ENCODE data around the gene KLK2.

The KLK2 gene

DNA sequence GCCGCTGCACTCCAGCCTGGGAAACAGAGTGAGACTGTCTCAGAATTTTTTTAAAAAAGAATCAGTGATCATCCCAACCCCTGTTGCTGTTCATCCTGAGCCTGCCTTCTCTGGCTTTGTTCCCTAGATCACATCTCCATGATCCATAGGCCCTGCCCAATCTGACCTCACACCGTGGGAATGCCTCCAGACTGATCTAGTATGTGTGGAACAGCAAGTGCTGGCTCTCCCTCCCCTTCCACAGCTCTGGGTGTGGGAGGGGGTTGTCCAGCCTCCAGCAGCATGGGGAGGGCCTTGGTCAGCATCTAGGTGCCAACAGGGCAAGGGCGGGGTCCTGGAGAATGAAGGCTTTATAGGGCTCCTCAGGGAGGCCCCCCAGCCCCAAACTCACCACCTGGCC is at the start of gene KLK2:
TSS of gene KLK2 (plus strand) at position 384 of the 400 bp plus-strand sequence. CDS start 35 bp downstream, outside the sequence.
- H3K27ac ChIP-seq (ENCODE audit: low read depth, low read length), result no peak within 1 kb of the TSS
- H3K4me3 ChIP-seq (ENCODE audit: low read depth, low read length), result no peak within 1 kb of the TSS
- no peak within 1 kb of the TSS for H3K9ac ChIP-seq (ENCODE audit: low read length)
- no peaks in the 10 kb centered on the region for H3K9me3 ChIP-seq (ENCODE audit: control insufficient read depth, insufficient read depth, low read depth, low read length)
- peaks cover 9% of the 10 kb centered on the region; the same call in 1 of the 2 replicates for H3K4me1 ChIP-seq (ENCODE audit: control insufficient read depth, insufficient read depth, low read length)
- peaks cover 95% of the 10 kb centered on the region for H3K27me3 ChIP-seq (ENCODE audit: control insufficient read depth, insufficient read depth, low read length)
- no peaks in the 10 kb centered on the region for H3K36me3 ChIP-seq (ENCODE audit: control insufficient read depth, insufficient read depth, low read length)

DNA sequence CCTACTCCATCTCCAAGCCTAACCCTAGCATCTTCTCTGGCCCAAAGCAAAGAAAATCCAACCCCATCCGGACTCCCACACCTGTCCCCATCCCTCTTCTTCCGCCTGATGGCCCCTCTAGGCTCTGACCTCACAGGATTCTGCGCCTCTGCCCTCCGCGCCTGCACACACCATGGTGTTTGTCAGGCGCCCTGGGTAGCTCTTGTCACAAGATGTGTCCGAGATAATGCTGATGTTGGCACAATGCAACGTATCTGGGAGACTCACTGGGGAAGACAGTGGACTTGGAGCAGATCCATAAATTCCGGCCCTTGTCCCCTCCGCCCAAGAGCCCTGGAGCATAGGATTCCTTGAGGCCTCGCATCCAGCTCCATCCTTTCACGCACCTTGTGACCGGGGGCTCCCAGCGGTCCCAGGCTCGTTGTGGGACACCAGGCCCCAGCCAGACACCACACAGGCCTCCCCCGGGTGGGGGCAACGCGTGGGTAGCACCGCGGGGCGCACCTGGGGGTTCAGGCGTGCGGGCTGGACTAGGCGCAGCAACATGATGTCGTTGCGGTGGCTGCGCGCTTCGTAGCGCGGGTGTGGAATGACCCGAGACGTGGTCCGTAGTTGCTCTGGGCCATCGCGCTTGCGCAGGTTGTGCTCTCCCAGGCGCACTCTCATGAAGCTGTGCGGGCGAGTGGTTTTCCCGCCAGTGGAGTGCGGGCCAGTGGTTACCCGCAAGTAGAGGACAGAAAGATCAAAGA is 46.6 kb upstream of the KLK2 start:
- no peaks in the 10 kb centered on the region for H3K9me3 ChIP-seq (ENCODE audit: control insufficient read depth, insufficient read depth, low read depth, low read length)
- H3K36me3 ChIP-seq (ENCODE audit: control insufficient read depth, insufficient read depth, low read length), result no peaks in the 10 kb centered on the region
- no peak overlapping the region for H3K9ac ChIP-seq (ENCODE audit: low read length)
- no peak overlapping the region for H3K27ac ChIP-seq (ENCODE audit: low read depth, low read length)
- no peak overlapping the region for H3K4me3 ChIP-seq (ENCODE audit: low read depth, low read length)
- H3K4me1 ChIP-seq (ENCODE audit: control insufficient read depth, insufficient read depth, low read length), result peaks cover 2% of the 10 kb centered on the region; the same call in 1 of the 2 replicates
- peaks cover 83% of the 10 kb centered on the region for H3K27me3 ChIP-seq (ENCODE audit: control insufficient read depth, insufficient read depth, low read length)

DNA sequence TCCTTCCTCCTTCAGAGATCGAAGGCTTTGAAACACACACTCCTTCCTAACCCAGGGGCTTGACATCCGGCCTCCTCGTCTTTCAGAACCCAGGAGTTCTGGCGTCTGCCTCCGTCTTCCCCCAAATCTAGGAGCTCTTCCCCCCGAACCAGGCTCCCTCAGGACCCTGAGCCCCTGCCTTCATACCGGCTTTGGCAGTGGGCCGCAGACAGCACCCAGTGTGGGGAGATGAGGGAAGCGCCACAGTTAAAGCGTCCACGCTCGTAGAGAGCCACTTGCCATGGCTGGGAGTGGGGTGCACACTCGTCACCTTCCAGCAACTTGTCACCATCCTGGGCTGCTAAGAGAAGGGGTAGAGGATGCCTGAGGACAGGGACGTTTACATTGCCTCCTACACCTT is 45.8 kb upstream of the KLK2 start:
- no peak overlapping the region for H3K9ac ChIP-seq (ENCODE audit: low read length)
- H3K36me3 ChIP-seq (ENCODE audit: control insufficient read depth, insufficient read depth, low read length), result no peaks in the 10 kb centered on the region
- H3K27ac ChIP-seq (ENCODE audit: low read depth, low read length), result no peak overlapping the region
- H3K4me1 ChIP-seq (ENCODE audit: control insufficient read depth, insufficient read depth, low read length), result no peaks in the 10 kb centered on the region
- no peaks in the 10 kb centered on the region for H3K9me3 ChIP-seq (ENCODE audit: control insufficient read depth, insufficient read depth, low read depth, low read length)
- peaks cover 77% of the 10 kb centered on the region for H3K27me3 ChIP-seq (ENCODE audit: control insufficient read depth, insufficient read depth, low read length)
- no peak overlapping the region for H3K4me3 ChIP-seq (ENCODE audit: low read depth, low read length)

DNA sequence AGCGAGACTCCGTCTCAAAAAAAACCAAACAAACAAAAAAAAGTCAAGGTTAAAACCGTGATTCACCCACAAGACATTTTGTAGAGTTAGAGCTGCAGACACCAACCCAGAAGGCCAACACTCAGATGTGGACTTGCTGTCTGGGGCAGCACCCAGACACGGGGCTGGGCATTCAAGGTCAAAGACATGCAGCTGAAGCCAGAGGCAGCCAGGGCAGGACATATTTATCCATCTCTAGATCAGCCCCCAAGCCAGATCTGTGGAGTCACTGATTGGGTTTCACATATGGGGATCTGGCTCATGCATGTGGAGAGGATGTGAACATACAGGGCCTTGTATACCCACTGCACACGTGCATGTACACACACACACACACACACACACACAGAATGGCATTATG is 43.4 kb upstream of the KLK2 start:
- H3K9ac ChIP-seq (ENCODE audit: low read length), result no peak overlapping the region
- H3K9me3 ChIP-seq (ENCODE audit: control insufficient read depth, insufficient read depth, low read depth, low read length), result no peaks in the 10 kb centered on the region
- no peaks in the 10 kb centered on the region for H3K36me3 ChIP-seq (ENCODE audit: control insufficient read depth, insufficient read depth, low read length)
- no peak overlapping the region for H3K27ac ChIP-seq (ENCODE audit: low read depth, low read length)
- no peak overlapping the region for H3K4me3 ChIP-seq (ENCODE audit: low read depth, low read length)
- H3K27me3 ChIP-seq (ENCODE audit: control insufficient read depth, insufficient read depth, low read length), result peaks cover 76% of the 10 kb centered on the region
- H3K4me1 ChIP-seq (ENCODE audit: control insufficient read depth, insufficient read depth, low read length), result no peaks in the 10 kb centered on the region

DNA sequence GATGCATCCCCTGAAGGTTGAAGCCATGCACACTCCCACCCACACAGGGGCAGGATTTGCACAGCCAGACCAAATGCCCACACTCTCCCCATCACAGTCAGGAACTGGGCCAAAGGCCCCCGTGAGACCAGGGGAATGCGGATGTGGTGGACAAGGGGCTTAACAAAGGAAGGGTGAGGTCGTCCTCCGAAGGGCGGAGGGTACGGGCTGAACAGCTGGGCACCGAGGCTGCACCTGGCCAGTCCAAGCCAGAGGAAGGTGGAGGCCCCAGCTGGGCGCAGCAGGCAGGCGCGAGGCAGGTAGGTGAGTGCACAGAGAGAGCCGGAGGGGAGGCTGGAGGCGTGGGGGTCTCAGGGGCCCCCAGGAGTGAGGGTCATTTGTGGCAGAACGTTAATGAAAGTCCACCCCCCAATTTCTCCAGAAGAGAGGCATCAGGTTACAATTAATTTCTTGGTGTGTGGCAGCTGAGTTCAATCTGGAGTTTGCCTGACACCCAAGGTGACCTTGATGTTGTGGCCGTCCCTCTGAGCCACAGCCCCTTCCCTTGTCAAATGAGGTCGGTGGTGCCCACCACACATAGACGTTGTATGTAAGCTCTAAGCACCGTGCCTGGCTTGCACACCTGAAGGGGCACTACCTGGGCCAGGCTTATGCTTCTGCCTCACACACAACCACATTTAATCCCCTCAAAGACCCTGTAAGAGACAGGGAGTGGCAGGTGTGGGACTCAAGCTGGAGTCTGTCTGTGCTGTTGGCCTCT is 42.8 kb upstream of the KLK2 start:
- no peak overlapping the region for H3K27ac ChIP-seq (ENCODE audit: low read depth, low read length)
- H3K9ac ChIP-seq (ENCODE audit: low read length), result no peak overlapping the region
- H3K9me3 ChIP-seq (ENCODE audit: control insufficient read depth, insufficient read depth, low read depth, low read length), result no peaks in the 10 kb centered on the region
- no peaks in the 10 kb centered on the region for H3K36me3 ChIP-seq (ENCODE audit: control insufficient read depth, insufficient read depth, low read length)
- H3K4me3 ChIP-seq (ENCODE audit: low read depth, low read length), result no peak overlapping the region
- no peaks in the 10 kb centered on the region for H3K4me1 ChIP-seq (ENCODE audit: control insufficient read depth, insufficient read depth, low read length)
- H3K27me3 ChIP-seq (ENCODE audit: control insufficient read depth, insufficient read depth, low read length), result peaks cover 77% of the 10 kb centered on the region

DNA sequence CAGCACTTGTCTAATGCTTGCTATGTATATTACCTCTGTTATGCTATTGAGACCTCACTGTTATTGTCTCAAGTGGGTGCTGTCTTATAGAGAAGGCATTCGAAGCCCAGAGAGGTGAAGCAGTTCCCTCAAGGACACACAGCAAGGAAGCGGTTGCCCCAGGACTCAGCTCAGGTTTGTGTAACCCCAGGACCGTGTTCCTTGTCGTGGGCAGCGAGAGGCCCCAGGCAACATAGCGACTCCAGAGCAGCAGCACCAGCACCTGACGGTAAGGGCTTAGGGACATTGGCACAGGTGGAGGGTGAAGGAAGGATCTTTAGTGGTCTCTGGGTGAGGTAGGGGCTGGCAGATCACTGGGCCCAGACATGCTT is 42.2 kb upstream of the KLK2 start:
- H3K4me1 ChIP-seq (ENCODE audit: control insufficient read depth, insufficient read depth, low read length), result no peaks in the 10 kb centered on the region; the same call in 1 of the 2 replicates
- H3K27me3 ChIP-seq (ENCODE audit: control insufficient read depth, insufficient read depth, low read length), result peaks cover 77% of the 10 kb centered on the region
- no peak overlapping the region for H3K27ac ChIP-seq (ENCODE audit: low read depth, low read length)
- no peaks in the 10 kb centered on the region for H3K36me3 ChIP-seq (ENCODE audit: control insufficient read depth, insufficient read depth, low read length)
- H3K9ac ChIP-seq (ENCODE audit: low read length), result no peak overlapping the region
- H3K4me3 ChIP-seq (ENCODE audit: low read depth, low read length), result no peak overlapping the region
- no peaks in the 10 kb centered on the region for H3K9me3 ChIP-seq (ENCODE audit: control insufficient read depth, insufficient read depth, low read depth, low read length)

DNA sequence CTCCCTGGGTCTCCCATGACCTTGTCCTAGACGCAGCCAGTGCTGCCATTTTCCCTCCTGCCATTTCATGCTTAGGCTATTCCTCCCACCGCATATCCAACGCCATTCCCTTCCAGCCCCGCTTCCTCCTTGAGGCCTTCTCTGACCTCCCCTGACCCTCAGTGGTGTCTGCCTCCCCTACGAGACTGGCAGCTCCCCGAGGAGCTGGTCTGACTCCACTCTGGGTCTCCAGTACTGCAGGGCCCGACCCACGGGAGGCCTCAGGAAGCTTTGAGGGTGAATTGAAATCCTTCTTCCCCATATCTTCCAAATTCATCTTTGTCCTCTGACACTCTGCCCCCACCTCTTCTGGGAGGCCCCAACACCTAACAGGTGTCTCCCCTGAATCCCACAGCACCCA is 40.6 kb upstream of the KLK2 start:
- Histone ChIP-seq H3K36me3 (ENCODE audit: control insufficient read depth, insufficient read depth, low read length) (no peaks in the 10 kb centered on the region), H3K9me3 (ENCODE audit: control insufficient read depth, insufficient read depth, low read depth, low read length) (no peaks in the 10 kb centered on the region), H3K27ac (ENCODE audit: low read depth, low read length) (no peak overlapping the region), H3K9ac (ENCODE audit: low read length) (no peak overlapping the region), H3K4me3 (ENCODE audit: low read depth, low read length) (no peak overlapping the region), H3K27me3 (ENCODE audit: control insufficient read depth, insufficient read depth, low read length) (peaks cover 77% of the 10 kb centered on the region), H3K4me1 (ENCODE audit: control insufficient read depth, insufficient read depth, low read length) (peaks cover 6% of the 10 kb centered on the region)

DNA sequence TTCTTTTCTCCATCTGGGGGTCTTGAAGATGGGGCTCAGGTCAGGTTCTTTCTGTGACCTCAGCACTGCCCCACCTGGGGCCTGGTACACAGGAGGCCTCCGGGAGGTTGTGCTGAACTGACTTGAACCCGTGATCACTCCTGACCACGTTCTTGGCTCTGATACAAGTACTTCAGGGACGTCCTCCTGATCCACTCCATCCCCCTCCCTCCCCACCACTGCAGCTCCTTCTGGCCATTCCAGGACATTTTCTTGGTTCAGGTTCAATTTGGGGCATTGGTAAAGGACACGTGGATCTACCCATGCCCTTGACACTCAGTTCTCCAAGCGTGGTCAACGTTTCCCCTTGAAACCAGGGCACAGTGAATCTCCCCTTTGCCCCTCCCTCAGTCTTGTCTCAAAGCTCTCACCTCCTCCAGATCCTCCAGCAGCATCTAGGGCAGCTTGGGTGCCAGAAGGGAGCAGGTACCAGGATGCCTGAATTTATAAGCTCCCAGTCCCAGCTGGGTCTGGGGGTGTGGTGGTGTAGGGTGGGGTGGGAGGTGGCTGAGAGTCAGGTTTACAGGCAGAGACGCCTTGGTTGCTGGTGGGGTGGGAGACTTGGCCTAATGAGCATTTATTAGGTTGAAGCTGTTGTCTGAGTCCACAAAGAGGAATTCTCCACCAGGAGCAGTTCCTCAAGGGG is 40.0 kb upstream of the KLK2 start, which contains the start of gene KLK15:
TSS of gene KLK15 (minus strand) at position 458 of the 685 bp plus-strand sequence. CDS start 2,082 bp downstream, outside the sequence.
- peaks cover 71% of the 10 kb centered on the region for H3K27me3 ChIP-seq (ENCODE audit: control insufficient read depth, insufficient read depth, low read length)
- H3K9ac ChIP-seq (ENCODE audit: low read length), result no peak within 1 kb of the TSS
- peaks cover 6% of the 10 kb centered on the region for H3K4me1 ChIP-seq (ENCODE audit: control insufficient read depth, insufficient read depth, low read length)
- no peaks in the 10 kb centered on the region for H3K9me3 ChIP-seq (ENCODE audit: control insufficient read depth, insufficient read depth, low read depth, low read length)
- H3K4me3 ChIP-seq (ENCODE audit: low read depth, low read length), result no peak within 1 kb of the TSS
- H3K27ac ChIP-seq (ENCODE audit: low read depth, low read length), result no peak within 1 kb of the TSS
- no peaks in the 10 kb centered on the region for H3K36me3 ChIP-seq (ENCODE audit: control insufficient read depth, insufficient read depth, low read length)

DNA sequence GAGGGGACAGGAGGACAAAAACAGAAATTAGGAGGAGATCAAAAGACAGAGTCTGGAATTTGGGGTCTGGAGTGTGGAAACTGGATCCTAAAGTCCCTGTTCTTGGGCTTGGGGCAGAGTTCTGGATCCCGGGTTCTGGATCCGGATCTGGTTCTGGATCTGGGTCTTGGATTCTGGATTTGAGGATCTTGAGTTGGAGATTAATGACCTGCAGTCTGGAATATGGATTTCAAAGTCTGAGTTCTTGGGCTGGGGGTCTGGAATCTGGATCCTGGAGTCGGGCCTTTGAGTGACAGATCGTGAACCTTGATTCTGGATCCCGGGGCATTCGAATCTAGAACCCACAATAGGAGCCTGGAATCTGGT is 39.5 kb upstream of the KLK2 start:
- Histone ChIP-seq H3K9ac (ENCODE audit: low read length) (no peak overlapping the region), H3K9me3 (ENCODE audit: control insufficient read depth, insufficient read depth, low read depth, low read length) (no peaks in the 10 kb centered on the region), H3K36me3 (ENCODE audit: control insufficient read depth, insufficient read depth, low read length) (no peaks in the 10 kb centered on the region), H3K27ac (ENCODE audit: low read depth, low read length) (no peak overlapping the region), H3K4me1 (ENCODE audit: control insufficient read depth, insufficient read depth, low read length) (peaks cover 6% of the 10 kb centered on the region), H3K27me3 (ENCODE audit: control insufficient read depth, insufficient read depth, low read length) (peaks cover 69% of the 10 kb centered on the region), H3K4me3 (ENCODE audit: low read depth, low read length) (no peak overlapping the region)

DNA sequence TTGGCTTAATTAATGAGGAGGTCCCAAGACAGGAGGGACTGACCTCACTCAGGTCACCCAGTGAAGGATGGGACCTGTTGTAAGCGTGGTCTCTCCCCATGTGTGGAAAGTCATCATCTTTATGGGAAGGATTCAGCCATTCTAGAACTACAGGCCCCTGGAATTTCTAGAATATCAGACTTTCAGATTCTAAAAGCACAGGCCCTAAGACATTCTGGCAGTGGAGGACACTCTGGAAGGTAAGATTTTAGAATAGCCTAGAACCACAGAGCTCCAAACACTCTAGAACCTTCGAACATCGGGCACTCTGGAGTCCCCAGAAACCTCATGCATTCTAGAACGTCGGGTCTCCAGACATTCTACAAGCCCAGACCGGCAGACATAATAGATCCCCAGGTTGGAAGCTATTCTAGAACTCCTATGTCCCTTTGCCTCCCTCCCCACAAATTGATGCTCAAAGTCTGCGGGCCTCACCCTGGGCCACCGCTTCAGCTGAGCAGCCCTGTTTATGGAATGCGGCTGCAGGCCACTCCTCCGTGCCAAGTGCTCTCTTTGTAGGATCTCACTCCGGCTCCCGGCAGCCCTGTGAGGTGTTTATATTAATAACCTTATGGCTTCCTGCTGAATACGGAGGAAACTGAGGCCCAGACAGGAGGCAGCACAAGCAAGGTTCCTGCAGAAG is 38.0 kb upstream of the KLK2 start:
- Histone ChIP-seq H3K27ac (ENCODE audit: low read depth, low read length) (no peak overlapping the region), H3K9me3 (ENCODE audit: control insufficient read depth, insufficient read depth, low read depth, low read length) (no peaks in the 10 kb centered on the region), H3K27me3 (ENCODE audit: control insufficient read depth, insufficient read depth, low read length) (peaks cover 76% of the 10 kb centered on the region), H3K36me3 (ENCODE audit: control insufficient read depth, insufficient read depth, low read length) (no peaks in the 10 kb centered on the region), H3K4me3 (ENCODE audit: low read depth, low read length) (peak overlapping the region; percentile 96), H3K9ac (ENCODE audit: low read length) (peak overlapping the region; percentile 72), H3K4me1 (ENCODE audit: control insufficient read depth, insufficient read depth, low read length) (peaks cover 6% of the 10 kb centered on the region)
